HepG2 (cell line): ENCODE data around the gene AGTRAP. TPM values are rescaled to one million over a fixed set of nuclear protein-coding genes. Genes with fewer than 3 reads are reported as not detected.

Experiments
- ATF1 ChIP-seq: IDR thresholded peaks from 2 replicates; pipeline ENCODE4 v1.6.1; 2016; ENCODE audit warnings: mild to moderate bottlenecking, control low read depth
- BRCA1 ChIP-seq: sonication (generic); formaldehyde crosslinking; IDR thresholded peaks from 2 replicates; pipeline ENCODE4 v1.4.0; 2020; ENCODE audit warnings: missing genetic modification reagents
- CENPX ChIP-seq: sonication (generic); formaldehyde crosslinking; IDR thresholded peaks from 2 replicates; pipeline ENCODE4 v1.9.0; 2021; ENCODE audit warnings: mild to moderate bottlenecking, missing genetic modification reagents, moderate library complexity
- EEA1 ChIP-seq: sonication (generic); formaldehyde crosslinking; IDR thresholded peaks from 2 replicates; pipeline ENCODE4 v1.5.1; 2020; ENCODE audit warnings: mild to moderate bottlenecking, missing genetic modification reagents, borderline replicate concordance
- KDM5B ChIP-seq: sonication (generic); formaldehyde crosslinking; IDR thresholded peaks from 2 replicates; pipeline ENCODE4 v1.4.0; 2020; ENCODE audit warnings: missing genetic modification reagents, mild to moderate bottlenecking, borderline replicate concordance
- MZF1 ChIP-seq: sonication (generic); formaldehyde crosslinking; IDR thresholded peaks from 2 replicates; pipeline ENCODE4 v1.8.1; 2023; ENCODE audit warnings: mild to moderate bottlenecking, missing genetic modification reagents, borderline replicate concordance
- NFRKB ChIP-seq: fragments of 450-650 bp; IDR thresholded peaks from 2 replicates; pipeline ENCODE4 v1.6.1; 2017
- PLRG1 ChIP-seq: fragments of 450-650 bp; conservative IDR thresholded peaks from 2 replicates; pipeline ENCODE4 v1.6.1; 2016
- POGZ ChIP-seq: sonication (generic); formaldehyde crosslinking; IDR thresholded peaks from 2 replicates; pipeline ENCODE4 v1.4.0; 2020; ENCODE audit warnings: mild to moderate bottlenecking, missing genetic modification reagents
- RBM39 ChIP-seq: fragments of 200-400 bp; formaldehyde crosslinking; IDR thresholded peaks from one replicate; pipeline ENCODE4 v1.6.1; 2018; ENCODE audit warnings: antibody characterized with exemption, mild to moderate bottlenecking, low read depth, low read length; ENCODE audit not compliant: poor library complexity, severe bottlenecking
- TGIF2 ChIP-seq: IDR thresholded peaks from 2 replicates; pipeline ENCODE4 v1.6.1; 2016; ENCODE audit warnings: control low read depth, missing compliant biosample characterization
- TOE1 ChIP-seq: sonication (generic); formaldehyde crosslinking; IDR thresholded peaks from 2 replicates; pipeline ENCODE4 v1.4.0; 2020; ENCODE audit warnings: mild to moderate bottlenecking, missing genetic modification reagents
- WIZ ChIP-seq: sonication (generic); formaldehyde crosslinking; IDR thresholded peaks from 2 replicates; pipeline ENCODE4 v1.5.1; 2020; ENCODE audit warnings: mild to moderate bottlenecking, missing genetic modification reagents
- ZBTB7A ChIP-seq: sonication (generic); formaldehyde crosslinking; IDR thresholded peaks from 2 replicates; pipeline ENCODE4 v1.8.0; 2022; ENCODE audit warnings: mild to moderate bottlenecking, missing genetic modification reagents
- ZNF207 ChIP-seq: fragments of 450-650 bp; IDR thresholded peaks from 2 replicates; pipeline ENCODE4 v1.6.1; 2016; ENCODE audit warnings: antibody characterized with exemption, borderline replicate concordance
- ZNF3 ChIP-seq: IDR thresholded peaks from 2 replicates; pipeline ENCODE4 v1.7.0; 2017; ENCODE audit warnings: inconsistent platforms
- ZNF383 ChIP-seq: sonication (generic); formaldehyde crosslinking; IDR thresholded peaks from 2 replicates; pipeline ENCODE4 v1.4.0; 2020; ENCODE audit warnings: missing genetic modification reagents, mild to moderate bottlenecking, borderline replicate concordance
- ZSCAN29 ChIP-seq: sonication (generic); formaldehyde crosslinking; conservative IDR thresholded peaks from 2 replicates; pipeline ENCODE4 v1.4.0; 2020; ENCODE audit warnings: mild to moderate bottlenecking, missing genetic modification reagents
- polyA plus RNA-seq, 8 experiments: library from polyadenylated mRNA; depleted of rRNA in 3 of 8; stranded (reverse) in 7 of 8; unstranded in 1 of 8; fragments of >200 nt; fragmentation: Illumina TruSeq in 4 of 8; extraction: Trizol in 4 of 8; gene quantifications; 2 replicates each; pipeline versions ENCODE4 v1.2.1 to v1.2.3, GENCODE V29; 2011 to 2016; ENCODE audit warnings: low read depth in 4 of 8, missing spikeins in 1 of 8, mixed read lengths in 1 of 8; ENCODE audit not compliant: insufficient read depth in 1 of 8
- total RNA-seq, 5 experiments: library from RNA; depleted of rRNA; stranded (reverse); fragments of >200 nt; fragmentation: Illumina TruSeq; extraction: Trizol; gene quantifications; 2 replicates each; pipeline ENCODE4 v1.2.3, GENCODE V29; 2016; ENCODE audit warnings: low read depth in 1 of 5
- TF ChIP-seq, protein P1 (sequence below): sonication (generic); formaldehyde crosslinking; IDR thresholded peaks from 2 replicates; pipeline ENCODE4 v1.4.0; 2020; ENCODE audit warnings: missing genetic modification reagents, borderline replicate concordance
- TF ChIP-seq, protein P2 (sequence below): sonication (generic); formaldehyde crosslinking; IDR thresholded peaks from 2 replicates; pipeline ENCODE4 v1.4.0; 2020; ENCODE audit warnings: mild to moderate bottlenecking, missing genetic modification reagents
- TF ChIP-seq, protein P3 (sequence below): conservative IDR thresholded peaks from 2 replicates; pipeline ENCODE4 v1.6.1; 2018; ENCODE audit warnings: missing genetic modification reagents
- TF ChIP-seq, protein P4 (sequence below): sonication (generic); formaldehyde crosslinking; IDR thresholded peaks from 2 replicates; pipeline ENCODE4 v1.8.1; 2023; ENCODE audit warnings: mild to moderate bottlenecking, missing genetic modification reagents

AGTRAP gene
- total and polyA plus RNA-seq, 2 of the 13 experiments (the other 11 are each of a cell fraction or from before 2014, with no cell fraction given) = 28.3 to 32.0 TPM

DNA sequence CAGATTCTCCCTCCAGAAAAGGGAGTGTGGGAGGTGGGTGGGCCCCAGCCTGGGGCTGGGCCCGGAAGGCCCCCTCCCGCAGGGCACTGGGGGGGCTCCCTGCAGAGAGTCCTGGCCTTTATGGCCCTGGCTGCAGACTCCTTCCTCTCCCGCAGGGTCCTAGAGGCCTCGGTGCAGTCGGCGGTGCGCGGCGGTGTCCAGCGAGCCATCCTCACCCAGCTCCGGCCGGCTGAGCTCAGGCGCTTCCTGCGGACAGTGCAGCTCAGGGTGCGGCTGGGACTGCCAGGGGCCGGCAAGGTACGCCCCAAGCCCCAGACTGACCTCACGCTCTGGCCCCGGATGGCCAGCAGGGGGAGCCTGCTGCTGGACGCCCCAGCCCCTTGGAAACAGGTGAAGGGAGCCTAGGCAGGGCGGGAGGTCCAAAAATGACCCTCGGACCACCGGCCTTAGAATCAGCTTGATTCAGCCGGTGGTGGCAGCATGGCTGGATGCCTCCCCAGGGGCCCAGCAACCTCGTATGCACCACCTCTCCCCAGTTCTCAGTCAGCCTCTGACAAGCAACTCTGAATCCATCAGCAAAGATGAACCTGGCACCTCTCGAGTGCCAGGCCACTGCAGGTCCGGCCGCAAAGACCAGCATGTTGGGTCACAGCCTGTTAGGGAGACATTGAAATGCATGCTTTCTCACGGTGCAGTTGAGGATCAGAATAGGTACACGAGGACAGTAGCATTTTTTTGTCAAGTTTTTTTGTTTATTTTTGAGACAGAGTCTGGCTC, 49.2 kb downstream of the AGTRAP start (continued):
- TF ChIP-seq EEA1 (CRISPR knock-in tag) (no peak), ZNF3 (CRISPR knock-in tag) (no peak), MZF1 (no peak), NFRKB (no peak), ZSCAN29 (CRISPR knock-in tag) (no peak), ZNF383 (CRISPR knock-in tag) (no peak), PLRG1 (no peak), POGZ (CRISPR knock-in tag) (no peak), ZBTB7A (CRISPR knock-in tag) (no peak), KDM5B (CRISPR knock-in tag) (0 out of 2 replicates have a peak, but pooled peaks have one; percentile 37), TOE1 (no peak), BRCA1 (CRISPR knock-in tag) (no peak), RBM39 (no peak), WIZ (CRISPR knock-in tag) (no peak), TGIF2 (no peak), ATF1 (CRISPR knock-in tag) (no peak), ZNF207 (no peak), CENPX (no peak)
- TF ChIP-seq, protein P1, sequence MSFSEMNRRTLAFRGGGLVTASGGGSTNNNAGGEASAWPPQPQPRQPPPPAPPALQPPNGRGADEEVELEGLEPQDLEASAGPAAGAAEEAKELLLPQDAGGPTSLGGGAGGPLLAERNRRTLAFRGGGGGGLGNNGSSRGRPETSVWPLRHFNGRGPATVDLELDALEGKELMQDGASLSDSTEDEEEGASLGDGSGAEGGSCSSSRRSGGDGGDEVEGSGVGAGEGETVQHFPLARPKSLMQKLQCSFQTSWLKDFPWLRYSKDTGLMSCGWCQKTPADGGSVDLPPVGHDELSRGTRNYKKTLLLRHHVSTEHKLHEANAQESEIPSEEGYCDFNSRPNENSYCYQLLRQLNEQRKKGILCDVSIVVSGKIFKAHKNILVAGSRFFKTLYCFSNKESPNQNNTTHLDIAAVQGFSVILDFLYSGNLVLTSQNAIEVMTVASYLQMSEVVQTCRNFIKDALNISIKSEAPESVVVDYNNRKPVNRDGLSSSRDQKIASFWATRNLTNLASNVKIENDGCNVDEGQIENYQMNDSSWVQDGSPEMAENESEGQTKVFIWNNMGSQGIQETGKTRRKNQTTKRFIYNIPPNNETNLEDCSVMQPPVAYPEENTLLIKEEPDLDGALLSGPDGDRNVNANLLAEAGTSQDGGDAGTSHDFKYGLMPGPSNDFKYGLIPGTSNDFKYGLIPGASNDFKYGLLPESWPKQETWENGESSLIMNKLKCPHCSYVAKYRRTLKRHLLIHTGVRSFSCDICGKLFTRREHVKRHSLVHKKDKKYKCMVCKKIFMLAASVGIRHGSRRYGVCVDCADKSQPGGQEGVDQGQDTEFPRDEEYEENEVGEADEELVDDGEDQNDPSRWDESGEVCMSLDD = no peak
- TF ChIP-seq, protein P2, sequence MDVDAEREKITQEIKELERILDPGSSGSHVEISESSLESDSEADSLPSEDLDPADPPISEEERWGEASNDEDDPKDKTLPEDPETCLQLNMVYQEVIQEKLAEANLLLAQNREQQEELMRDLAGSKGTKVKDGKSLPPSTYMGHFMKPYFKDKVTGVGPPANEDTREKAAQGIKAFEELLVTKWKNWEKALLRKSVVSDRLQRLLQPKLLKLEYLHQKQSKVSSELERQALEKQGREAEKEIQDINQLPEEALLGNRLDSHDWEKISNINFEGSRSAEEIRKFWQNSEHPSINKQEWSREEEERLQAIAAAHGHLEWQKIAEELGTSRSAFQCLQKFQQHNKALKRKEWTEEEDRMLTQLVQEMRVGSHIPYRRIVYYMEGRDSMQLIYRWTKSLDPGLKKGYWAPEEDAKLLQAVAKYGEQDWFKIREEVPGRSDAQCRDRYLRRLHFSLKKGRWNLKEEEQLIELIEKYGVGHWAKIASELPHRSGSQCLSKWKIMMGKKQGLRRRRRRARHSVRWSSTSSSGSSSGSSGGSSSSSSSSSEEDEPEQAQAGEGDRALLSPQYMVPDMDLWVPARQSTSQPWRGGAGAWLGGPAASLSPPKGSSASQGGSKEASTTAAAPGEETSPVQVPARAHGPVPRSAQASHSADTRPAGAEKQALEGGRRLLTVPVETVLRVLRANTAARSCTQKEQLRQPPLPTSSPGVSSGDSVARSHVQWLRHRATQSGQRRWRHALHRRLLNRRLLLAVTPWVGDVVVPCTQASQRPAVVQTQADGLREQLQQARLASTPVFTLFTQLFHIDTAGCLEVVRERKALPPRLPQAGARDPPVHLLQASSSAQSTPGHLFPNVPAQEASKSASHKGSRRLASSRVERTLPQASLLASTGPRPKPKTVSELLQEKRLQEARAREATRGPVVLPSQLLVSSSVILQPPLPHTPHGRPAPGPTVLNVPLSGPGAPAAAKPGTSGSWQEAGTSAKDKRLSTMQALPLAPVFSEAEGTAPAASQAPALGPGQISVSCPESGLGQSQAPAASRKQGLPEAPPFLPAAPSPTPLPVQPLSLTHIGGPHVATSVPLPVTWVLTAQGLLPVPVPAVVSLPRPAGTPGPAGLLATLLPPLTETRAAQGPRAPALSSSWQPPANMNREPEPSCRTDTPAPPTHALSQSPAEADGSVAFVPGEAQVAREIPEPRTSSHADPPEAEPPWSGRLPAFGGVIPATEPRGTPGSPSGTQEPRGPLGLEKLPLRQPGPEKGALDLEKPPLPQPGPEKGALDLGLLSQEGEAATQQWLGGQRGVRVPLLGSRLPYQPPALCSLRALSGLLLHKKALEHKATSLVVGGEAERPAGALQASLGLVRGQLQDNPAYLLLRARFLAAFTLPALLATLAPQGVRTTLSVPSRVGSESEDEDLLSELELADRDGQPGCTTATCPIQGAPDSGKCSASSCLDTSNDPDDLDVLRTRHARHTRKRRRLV (CRISPR knock-in tag) = no peak
- TF ChIP-seq, protein P3, sequence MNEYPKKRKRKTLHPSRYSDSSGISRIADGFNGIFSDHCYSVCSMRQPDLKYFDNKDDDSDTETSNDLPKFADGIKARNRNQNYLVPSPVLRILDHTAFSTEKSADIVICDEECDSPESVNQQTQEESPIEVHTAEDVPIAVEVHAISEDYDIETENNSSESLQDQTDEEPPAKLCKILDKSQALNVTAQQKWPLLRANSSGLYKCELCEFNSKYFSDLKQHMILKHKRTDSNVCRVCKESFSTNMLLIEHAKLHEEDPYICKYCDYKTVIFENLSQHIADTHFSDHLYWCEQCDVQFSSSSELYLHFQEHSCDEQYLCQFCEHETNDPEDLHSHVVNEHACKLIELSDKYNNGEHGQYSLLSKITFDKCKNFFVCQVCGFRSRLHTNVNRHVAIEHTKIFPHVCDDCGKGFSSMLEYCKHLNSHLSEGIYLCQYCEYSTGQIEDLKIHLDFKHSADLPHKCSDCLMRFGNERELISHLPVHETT (CRISPR knock-in tag) = no peak
- TF ChIP-seq, protein P4, sequence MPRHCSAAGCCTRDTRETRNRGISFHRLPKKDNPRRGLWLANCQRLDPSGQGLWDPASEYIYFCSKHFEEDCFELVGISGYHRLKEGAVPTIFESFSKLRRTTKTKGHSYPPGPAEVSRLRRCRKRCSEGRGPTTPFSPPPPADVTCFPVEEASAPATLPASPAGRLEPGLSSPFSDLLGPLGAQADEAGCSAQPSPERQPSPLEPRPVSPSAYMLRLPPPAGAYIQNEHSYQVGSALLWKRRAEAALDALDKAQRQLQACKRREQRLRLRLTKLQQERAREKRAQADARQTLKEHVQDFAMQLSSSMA (CRISPR knock-in tag) = no peak
